Type B pancreatic cell (in vitro differentiated cells): Measurements from ENCODE around the gene TRPC6. TPM values are rescaled to one million over a fixed set of nuclear protein-coding genes. Genes with fewer than 3 reads are reported as not detected.
"Not testable (repeated sequence)": the region's sequence is repeated elsewhere in the genome, so short reads cannot be mapped to it uniquely, and the experiment has no call there.

Experiments
- DNase-seq: peaks from one replicate; pipeline ENCODE4 v3.0.0; 2021; ENCODE audit warnings: mixed read lengths; ENCODE audit not compliant: unreplicated experiment; ENCODE audit errors: extremely low spot score
- H3K27ac Mint-ChIP-seq: 2 replicates; pipeline ENCODE4 v1.8.0; 2021; ENCODE audit warnings: mild to moderate bottlenecking, mixed read lengths
- H3K27me3 Mint-ChIP-seq: 2 replicates; pipeline ENCODE4 v1.8.0; 2021; ENCODE audit warnings: mixed read lengths
- H3K36me3 Mint-ChIP-seq: 2 replicates; pipeline ENCODE4 v1.8.0; 2021; ENCODE audit warnings: mixed read lengths
- H3K4me1 Mint-ChIP-seq: one replicate; pipeline ENCODE4 v1.8.0; 2021; ENCODE audit warnings: mixed read lengths; ENCODE audit not compliant: unreplicated experiment
- H3K4me3 Mint-ChIP-seq: 2 replicates; pipeline ENCODE4 v1.8.0; 2021; ENCODE audit warnings: mild to moderate bottlenecking, mixed read lengths
- H3K9me3 Mint-ChIP-seq: 2 replicates; pipeline ENCODE4 v1.8.0; 2021; ENCODE audit warnings: mixed read lengths
- CTCF ChIP-seq: fragments of 200-600 bp; sonication (generic); conservative IDR thresholded peaks from 2 replicates; pipeline ENCODE4 v1.5.0; 2021; ENCODE audit warnings: antibody characterized with exemption, mild to moderate bottlenecking
- total RNA-seq: library from RNA; stranded (reverse); gene quantifications from 2 replicates; pipeline ENCODE4 v1.2.1, GENCODE V29; 2021; ENCODE audit warnings: low replicate concordance

TRPC6 gene
- total RNA-seq, 1 donor from 2014 or later, result 1.5 TPM

- no peaks in the 10 kb centered on the region for H3K36me3 Mint-ChIP-seq
- TF ChIP-seq CTCF, result no peak
Observed at GRCh38 chr11:101442936-101443521, 140.8 kb downstream of the TRPC6 start.

DNA sequence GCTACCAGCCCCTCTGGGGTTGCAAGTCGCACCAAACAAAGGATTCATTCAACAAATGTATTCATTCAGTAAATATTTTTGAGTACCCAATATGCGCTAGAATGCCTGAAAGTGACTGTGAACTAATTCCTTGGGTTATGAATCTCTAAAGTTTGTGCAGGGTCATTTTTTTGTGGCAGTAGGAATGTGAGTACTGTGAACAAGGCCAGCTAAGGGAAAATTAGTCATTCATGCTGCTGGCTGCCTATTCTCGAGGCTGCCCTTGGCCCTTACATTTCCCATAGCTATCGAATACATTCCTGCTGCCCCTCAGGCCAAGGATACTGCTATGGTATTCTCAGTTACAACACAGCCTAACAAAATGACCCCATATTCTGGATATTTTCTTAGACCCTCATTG, 141.6 kb downstream of the TRPC6 start:
- Mint-ChIP-seq H3K36me3 (no peaks in the 10 kb centered on the region), H3K4me3 (no peak overlapping the region), H3K4me1 (no peaks in the 10 kb centered on the region), H3K9me3 (no peaks in the 10 kb centered on the region), H3K27ac (no peak overlapping the region), H3K27me3 (peaks cover 6% of the 10 kb centered on the region)
- TF ChIP-seq CTCF, result no peak
- no peak for DNase-seq

More at GRCh38 chr11:101442936-101443521, 140.8 kb downstream of the TRPC6 start:
- Mint-ChIP-seq H3K27me3 (peaks cover 6% of the 10 kb centered on the region), H3K4me3 (no peak overlapping the region), H3K27ac (no peak overlapping the region), H3K4me1 (no peaks in the 10 kb centered on the region), H3K9me3 (no peaks in the 10 kb centered on the region)
- DNase-seq, result no peak

GRCh38 chr11:101441747-101442146, 142.1 kb downstream of the TRPC6 start:
- no peak for DNase-seq
- Mint-ChIP-seq H3K27ac (no peak overlapping the region), H3K27me3 (peaks cover 7% of the 10 kb centered on the region), H3K4me3 (no peak overlapping the region), H3K9me3 (no peaks in the 10 kb centered on the region), H3K36me3 (no peaks in the 10 kb centered on the region), H3K4me1 (no peaks in the 10 kb centered on the region)
- TF ChIP-seq CTCF, result no peak

GRCh38 chr11:101439488-101439887, 144.3 kb downstream of the TRPC6 start:
- no peaks in the 10 kb centered on the region for H3K9me3 Mint-ChIP-seq
- peak; percentile 33 for TF ChIP-seq CTCF
- peaks cover 14% of the 10 kb centered on the region for H3K27me3 Mint-ChIP-seq
- no peak overlapping the region for H3K27ac Mint-ChIP-seq
- H3K36me3 Mint-ChIP-seq, result no peaks in the 10 kb centered on the region
- no peaks in the 10 kb centered on the region for H3K4me1 Mint-ChIP-seq
- DNase-seq, result no peak
- H3K4me3 Mint-ChIP-seq, result no peak overlapping the region

DNA sequence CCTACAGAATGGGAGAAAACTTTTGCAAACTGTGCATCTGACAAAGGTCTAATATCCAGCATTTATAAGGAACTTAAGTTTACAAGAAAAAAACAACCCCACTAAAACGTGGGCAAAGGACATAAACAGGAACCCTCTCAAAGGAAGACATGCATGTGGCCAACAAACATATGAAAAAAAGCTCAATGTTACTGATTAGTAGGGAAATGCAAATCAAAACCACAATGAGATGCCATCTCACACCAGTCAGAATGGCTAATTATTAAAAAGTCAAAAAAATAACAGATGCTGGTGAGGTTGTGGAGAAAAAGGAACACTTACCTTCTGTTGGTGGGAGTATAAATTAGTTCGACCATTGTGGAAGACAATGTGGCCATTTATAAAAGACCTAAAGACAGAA, 145.1 kb downstream of the TRPC6 start:
- H3K9me3 Mint-ChIP-seq, H3K4me1 Mint-ChIP-seq, H3K27ac Mint-ChIP-seq, H3K36me3 Mint-ChIP-seq, H3K4me3 Mint-ChIP-seq, DNase-seq: not testable (repeated sequence)
- H3K27me3 Mint-ChIP-seq, result peaks cover 14% of the 10 kb centered on the region

DNA sequence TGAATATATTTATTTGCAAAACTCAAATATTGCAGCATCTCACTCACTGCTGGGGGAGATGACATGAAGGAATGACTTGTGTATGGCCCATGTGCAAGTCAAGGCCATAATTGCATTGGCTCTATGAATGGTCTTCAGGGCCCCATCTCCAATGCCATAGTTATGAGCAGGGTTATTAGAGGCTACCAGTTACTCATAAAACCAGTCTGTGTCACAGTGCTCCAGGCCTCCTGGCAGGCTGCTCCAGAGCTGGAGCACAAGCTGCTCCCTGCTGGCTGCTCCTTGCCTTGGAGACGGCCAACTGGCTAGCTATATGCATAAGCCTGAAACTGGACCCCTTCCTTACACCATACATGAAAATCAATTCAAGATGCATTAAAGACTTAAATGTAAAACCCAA, 145.7 kb downstream of the TRPC6 start:
- H3K4me3 Mint-ChIP-seq, result no peak overlapping the region
- no peaks in the 10 kb centered on the region for H3K9me3 Mint-ChIP-seq
- TF ChIP-seq CTCF, result no peak
- no peak overlapping the region for H3K27ac Mint-ChIP-seq
- no peaks in the 10 kb centered on the region for H3K36me3 Mint-ChIP-seq
- DNase-seq, result no peak
- no peaks in the 10 kb centered on the region for H3K4me1 Mint-ChIP-seq
- H3K27me3 Mint-ChIP-seq, result peaks cover 14% of the 10 kb centered on the region
